GM19043 (cell line): ENCODE results near the gene RAB39A.
"Not testable (repeated sequence)": the region's sequence is repeated elsewhere in the genome, so short reads cannot be mapped to it uniquely, and the experiment has no call there.

Experiments
- ATAC-seq: cut with Tn5 transposase; IDR thresholded peaks from one replicate; pipeline ENCODE4 v1.9.1; 2021; ENCODE audit warnings: low read depth; ENCODE audit not compliant: unreplicated experiment

RAB39A gene

DNA sequence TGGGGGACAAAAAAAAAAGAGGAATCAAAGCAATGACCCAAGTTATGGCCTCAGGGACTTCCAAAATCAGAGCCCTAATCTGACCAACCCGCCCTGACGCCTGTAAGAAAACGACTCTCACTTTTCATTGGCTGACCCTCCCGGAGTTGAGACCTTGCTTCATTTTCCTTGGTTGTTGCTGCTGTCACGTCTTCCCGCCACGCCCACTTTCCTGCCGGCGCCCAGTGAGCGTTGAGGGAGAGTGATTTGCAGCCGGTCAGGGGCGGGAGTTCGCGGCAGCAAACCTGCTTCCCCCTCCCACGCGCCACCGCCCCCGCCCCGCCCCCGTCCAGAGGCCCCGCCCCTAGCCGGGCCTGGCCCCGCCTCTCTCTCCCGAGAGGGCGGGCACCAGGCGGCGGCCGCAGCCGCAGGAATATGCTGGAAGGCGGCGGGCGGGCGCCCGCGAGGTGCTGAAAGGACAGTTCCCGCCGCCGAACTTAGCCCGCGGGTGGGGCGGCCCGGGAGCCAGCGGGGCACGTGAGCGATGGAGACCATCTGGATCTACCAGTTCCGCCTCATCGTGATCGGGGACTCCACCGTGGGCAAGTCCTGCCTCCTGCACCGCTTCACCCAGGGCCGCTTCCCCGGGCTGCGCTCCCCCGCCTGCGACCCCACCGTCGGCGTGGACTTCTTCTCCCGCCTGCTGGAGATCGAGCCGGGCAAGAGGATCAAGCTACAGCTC is at the start of gene RAB39A:
Gene RAB39A (plus strand): TSS at position 403 of the 721 bp plus-strand sequence. CDS start 121 bp downstream, at position 524.
- peak; percentile 91 for ATAC-seq

DNA sequence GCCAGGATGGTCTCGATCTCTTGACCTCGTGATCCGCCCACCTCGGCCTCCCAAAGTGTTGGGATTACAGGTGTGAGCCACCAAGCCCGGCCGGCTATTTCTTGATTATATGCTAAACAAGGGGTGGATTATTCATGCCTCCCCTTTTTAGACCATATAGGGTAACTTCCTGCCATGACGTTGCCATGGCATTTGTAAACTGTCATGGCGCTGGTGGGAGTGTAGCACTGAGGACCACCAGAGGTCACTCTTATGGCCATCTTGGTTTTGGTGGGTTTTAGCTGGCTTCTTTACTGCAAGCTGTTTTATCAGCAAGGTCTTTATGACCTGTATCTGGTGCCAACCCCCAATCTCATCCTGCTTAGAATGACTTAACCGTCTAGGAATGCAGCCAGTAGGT is 46.8 kb upstream of the RAB39A start:
- not testable (repeated sequence) for ATAC-seq

- no peak for ATAC-seq
These were observed 46.0 kb upstream of the RAB39A start for GRCh38 chr11:107882095-107882820.

DNA sequence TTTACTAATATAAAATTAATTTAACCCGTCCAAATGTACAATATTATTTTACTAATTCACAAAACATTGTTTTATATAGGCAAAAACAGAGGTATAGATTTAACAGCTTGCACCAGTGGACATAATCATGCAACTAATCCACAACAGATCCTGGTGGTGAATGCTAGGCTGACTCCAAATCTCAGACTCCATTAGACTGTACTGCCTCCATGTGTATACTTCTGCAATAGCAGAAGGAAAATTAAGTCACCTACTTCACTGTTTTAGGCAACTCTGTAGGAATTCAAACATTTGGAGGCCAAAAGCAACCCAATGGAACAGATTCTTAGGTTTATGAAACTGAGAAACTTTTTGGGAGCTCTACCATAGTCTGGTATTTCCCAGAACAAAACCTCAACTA is 30.0 kb upstream of the RAB39A start:
- ATAC-seq, result peak; percentile 68

- no peak for ATAC-seq
These were observed 20.0 kb upstream of the RAB39A start for GRCh38 chr11:107908211-107908610.

DNA sequence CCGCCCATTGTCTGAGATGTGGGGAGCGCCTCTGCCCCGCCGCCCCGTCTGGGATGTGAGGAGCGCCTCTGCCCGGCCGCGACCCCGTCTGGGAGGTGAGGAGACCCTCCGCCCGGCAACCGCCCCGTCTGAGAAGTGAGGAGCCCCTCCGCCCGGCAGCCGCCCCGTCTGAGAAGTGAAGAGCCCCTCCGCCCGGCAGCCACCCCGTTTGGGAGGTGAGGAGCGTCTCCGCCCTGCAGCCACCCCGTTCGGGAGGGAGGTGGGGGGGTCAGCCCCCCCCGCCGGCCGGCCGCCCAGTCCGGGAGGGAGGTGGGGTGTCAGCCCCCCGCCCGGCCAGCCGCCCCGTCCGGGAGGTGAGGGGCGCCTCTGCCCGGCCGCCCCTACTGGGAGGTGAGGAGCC is 15.8 kb upstream of the RAB39A start:
- ATAC-seq, result not testable (repeated sequence)

DNA sequence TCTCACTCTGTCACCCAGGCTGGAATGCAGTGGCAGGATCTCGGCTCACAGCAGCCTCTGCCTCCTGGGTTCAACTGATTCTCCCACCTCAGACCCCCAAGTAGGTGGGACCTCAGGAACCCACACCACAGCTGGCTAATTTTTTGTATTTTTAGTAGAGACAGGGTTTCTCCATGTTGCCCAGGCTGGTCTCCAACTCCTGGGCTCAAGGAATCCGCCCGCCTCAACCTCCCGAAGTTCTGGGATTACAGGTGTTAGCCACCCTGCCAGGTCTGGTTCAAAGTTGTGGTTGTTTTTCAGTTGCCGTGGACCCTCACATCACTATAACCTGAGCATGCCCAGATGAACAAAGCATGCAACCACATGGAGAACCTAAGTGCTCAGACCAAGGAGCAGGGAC is 13.0 kb upstream of the RAB39A start:
- no peak for ATAC-seq

- peak; percentile 64 for ATAC-seq
These were observed 11.5 kb upstream of the RAB39A start for GRCh38 chr11:107916671-107917241.

- ATAC-seq, result no peak
These were observed 6.3 kb upstream of the RAB39A start for GRCh38 chr11:107921997-107922396.

- ATAC-seq, result not testable (repeated sequence)
These were observed 4.7 kb upstream of the RAB39A start for GRCh38 chr11:107923519-107923918.

DNA sequence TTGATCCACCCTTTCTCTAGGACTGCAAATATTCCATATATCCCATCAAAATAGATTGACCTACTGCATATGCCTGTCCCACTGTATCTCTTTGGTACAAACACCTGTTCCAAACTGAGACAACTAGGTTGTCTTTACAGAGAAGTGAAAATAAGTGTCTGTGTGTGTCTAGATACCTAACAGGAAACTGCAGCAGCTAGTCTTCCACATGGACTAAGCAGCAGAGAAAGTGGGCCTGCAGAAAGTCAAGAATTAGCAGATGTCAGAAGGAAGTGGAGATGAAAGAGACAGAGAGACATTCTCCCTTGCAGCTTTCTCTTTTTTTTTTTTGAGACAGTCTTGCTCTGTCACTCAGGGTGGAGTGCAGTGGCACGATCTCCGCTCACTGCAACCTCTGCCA is 3.9 kb upstream of the RAB39A start:
- ATAC-seq, result no peak

DNA sequence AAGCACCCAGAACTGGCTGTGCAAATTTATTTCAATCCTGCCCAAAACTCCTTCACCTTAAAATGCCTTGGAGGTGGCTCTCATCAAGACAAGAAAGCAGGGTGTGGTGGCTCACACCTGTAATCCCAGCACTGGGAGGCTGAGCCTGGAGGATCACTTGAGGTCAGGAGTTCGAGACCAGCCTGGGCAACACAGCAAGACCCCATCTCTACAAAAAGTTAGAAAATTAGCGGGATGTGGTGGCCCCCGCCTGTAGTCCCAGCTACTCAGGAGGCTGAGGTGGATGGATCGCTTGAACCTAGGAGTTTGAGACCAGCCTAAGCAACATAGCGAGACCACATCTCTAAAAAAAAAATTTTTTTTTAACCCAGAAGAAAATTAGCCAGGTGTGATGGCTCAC is 689 bp upstream of the RAB39A start:
- no peak for ATAC-seq

DNA sequence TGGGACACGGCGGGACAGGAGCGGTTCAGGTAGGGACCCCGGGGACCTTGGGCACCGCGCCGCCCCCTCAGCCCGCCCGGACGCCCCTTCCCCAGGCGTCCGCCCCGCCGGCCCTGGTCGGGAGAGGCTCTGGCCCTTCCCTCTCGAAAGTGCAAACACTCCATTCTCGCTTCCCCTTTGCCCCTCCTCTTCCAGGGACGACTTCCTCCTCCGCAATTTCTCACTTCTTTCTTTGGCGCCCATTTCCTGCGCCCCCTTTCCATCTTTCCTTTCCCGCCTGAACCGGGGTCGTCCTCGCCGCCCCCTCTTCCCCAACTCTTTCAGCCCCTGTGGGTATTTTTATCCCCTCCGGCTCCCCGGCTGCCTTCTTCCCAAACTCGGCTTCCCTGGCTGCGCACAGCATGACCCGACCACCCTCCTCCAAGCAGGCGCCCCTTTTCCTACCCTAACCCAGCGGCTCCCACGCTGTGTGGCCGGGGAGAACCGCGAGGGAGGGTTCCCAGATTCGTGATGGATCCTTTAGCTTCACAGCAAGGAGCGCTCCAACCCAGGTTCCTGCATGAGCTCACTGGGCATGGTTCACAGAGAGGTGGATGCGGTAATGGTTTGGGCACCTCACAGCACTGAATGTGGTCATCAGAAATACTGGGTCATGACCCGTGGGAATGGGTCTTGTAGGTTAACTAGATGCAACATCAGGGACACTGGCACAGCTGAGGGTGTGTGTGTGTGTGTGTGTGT is 689 bp downstream of the RAB39A start:
- peak; percentile 6 for ATAC-seq

GRCh38 chr11:107929611-107930200 is 1.5 kb downstream of the RAB39A start:
- ATAC-seq, result no peak

DNA sequence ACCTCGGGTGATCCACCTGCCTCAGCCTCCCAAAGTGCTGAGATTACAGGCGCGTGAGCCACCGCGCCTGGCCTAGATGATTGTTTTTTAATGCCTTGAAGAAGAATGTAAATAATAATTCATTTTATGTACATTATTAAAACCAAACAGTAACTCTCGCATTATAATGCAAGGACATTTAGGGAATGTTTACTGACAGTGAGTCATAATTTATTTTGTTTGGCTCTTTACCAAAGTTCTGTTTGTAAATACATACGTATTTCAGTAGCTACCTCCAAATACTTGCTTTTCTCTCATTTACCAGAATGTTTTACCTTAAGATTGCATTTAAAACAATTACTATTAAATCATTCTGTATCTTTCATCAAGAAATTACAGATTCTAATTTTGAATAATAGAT is 3.0 kb downstream of the RAB39A start:
- no peak for ATAC-seq

- no peak for ATAC-seq
These were observed 19.7 kb downstream of the RAB39A start for GRCh38 chr11:107947904-107948303.

DNA sequence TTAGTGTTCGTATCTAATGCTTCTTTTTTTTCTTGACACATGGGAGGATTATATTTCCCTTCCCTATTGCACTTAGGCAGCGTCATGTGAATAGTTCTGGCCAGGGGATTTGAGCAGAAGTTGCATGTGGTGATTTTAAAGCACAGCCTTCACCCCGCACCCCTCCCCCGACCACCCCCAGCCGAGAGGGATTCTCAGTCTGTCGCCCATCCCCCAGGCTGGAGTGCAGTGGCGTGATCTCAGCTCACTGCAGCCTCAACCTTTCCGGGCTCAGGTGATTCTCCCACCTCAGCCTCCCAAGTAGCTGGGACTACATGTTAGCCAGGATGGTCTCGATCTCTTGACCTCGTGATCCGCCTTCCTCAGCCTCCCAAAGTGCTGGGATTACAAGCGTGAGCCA is 20.1 kb downstream of the RAB39A start:
- not testable (repeated sequence) for ATAC-seq

DNA sequence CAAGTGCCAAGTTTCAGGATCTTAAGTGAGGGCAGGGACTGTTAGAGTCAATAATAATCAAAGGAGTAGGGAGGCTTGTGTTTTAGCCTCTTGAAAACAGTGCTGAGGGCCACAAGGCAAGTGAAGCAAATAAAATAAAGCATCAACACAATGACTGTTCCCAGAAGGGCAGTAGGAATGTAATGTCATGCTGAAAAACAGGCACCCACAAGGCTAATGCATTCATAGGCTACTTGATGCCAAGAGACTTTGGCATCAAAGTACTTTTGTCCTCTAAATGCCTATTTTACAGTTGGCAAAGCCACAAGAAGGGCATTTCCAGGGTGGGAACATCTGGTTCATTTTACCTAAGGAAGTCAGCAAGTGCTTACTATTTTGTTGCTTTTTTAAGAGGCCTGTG is 22.9 kb downstream of the RAB39A start:
- ATAC-seq, result no peak

DNA sequence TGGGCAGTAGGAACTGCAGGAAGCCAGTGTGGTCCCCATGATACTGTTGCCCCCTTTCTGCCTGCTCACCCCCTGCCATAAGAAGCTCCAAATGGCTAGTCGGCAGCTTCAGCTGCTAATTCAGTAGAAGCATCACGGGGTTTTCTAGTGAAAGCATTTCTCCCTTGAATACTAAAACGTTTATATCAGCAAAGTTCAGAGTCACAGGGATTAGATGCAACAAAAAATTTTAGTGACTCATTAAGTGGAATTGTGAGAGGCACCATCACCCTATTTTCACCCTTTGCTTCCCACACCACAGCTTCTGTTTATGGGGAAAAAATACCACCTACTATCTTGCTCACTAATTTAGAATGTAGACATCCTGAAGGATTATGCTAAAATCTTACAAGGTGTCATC is 25.2 kb downstream of the RAB39A start:
- ATAC-seq, result no peak

DNA sequence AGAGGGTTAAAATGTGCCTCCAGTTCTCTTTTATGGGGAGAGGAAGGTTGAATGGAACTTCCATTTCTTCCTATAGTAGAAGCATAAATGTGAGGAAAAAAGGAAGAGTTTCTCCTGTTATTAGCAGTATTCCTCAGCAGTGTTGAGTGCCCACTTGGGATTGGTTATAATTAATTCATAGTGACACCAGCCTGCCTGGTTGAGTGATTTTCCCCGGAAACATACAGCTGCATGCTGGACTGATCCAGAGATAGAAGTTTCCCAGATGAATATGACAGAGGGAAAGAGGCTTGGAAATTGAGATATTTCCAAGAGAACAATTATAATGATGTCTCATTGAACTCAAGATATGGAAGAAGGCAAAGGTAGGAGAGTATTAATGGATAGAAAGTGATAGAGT is 28.3 kb downstream of the RAB39A start:
- no peak for ATAC-seq
